GM19238 (cell line): ENCODE measurements around the gene C1QTNF3.
"Not testable (repeated sequence)": the region's sequence is repeated elsewhere in the genome, so short reads cannot be mapped to it uniquely, and the experiment has no call there.

Experiments
- DNase-seq: peaks from one replicate; pipeline ENCODE4 v3.0.0; 2011; ENCODE audit warnings: low spot score; ENCODE audit not compliant: insufficient read length

Gene C1QTNF3

GRCh38 chr5:34043099-34043876 lies at the start of gene C1QTNF3:
Gene C1QTNF3 (minus strand): TSS chr5:34043213. CDS start chr5:34043125, 88 bp downstream.
- DNase-seq, result no peak

- not testable (repeated sequence) for DNase-seq
These were observed 48.0 kb upstream of the C1QTNF3 start for GRCh38 chr5:34091039-34091438.

- not testable (repeated sequence) for DNase-seq
These were observed 46.8 kb upstream of the C1QTNF3 start for GRCh38 chr5:34089802-34090201.

- not testable (repeated sequence) for DNase-seq
These were observed 44.7 kb upstream of the C1QTNF3 start for GRCh38 chr5:34087728-34088127.

- DNase-seq, result not testable (repeated sequence)
These were observed 40.9 kb upstream of the C1QTNF3 start for GRCh38 chr5:34083898-34084297.

- not testable (repeated sequence) for DNase-seq
These were observed 36.5 kb upstream of the C1QTNF3 start for GRCh38 chr5:34079505-34079904.

- DNase-seq, result not testable (repeated sequence)
These were observed 34.6 kb upstream of the C1QTNF3 start for GRCh38 chr5:34077636-34078035.

GRCh38 chr5:34076719-34077364 lies 33.8 kb upstream of the C1QTNF3 start:
- not testable (repeated sequence) for DNase-seq

GRCh38 chr5:34074472-34074871 lies 31.5 kb upstream of the C1QTNF3 start:
- not testable (repeated sequence) for DNase-seq

- not testable (repeated sequence) for DNase-seq
These were observed 31.1 kb upstream of the C1QTNF3 start for GRCh38 chr5:34074071-34074470.

GRCh38 chr5:34070626-34071025 lies 27.6 kb upstream of the C1QTNF3 start:
- DNase-seq, result not testable (repeated sequence)

GRCh38 chr5:34064656-34065055 lies 21.6 kb upstream of the C1QTNF3 start:
- DNase-seq, result no peak

- DNase-seq, result no peak
These were observed 19.4 kb upstream of the C1QTNF3 start for GRCh38 chr5:34062419-34062818.

- DNase-seq, result no peak
These were observed 19.0 kb upstream of the C1QTNF3 start for GRCh38 chr5:34061993-34062392.

GRCh38 chr5:34059977-34060376 lies 17.0 kb upstream of the C1QTNF3 start:
- DNase-seq, result no peak

- no peak for DNase-seq
These were observed 15.5 kb upstream of the C1QTNF3 start for GRCh38 chr5:34058532-34058931.

- no peak for DNase-seq
These were observed 14.6 kb upstream of the C1QTNF3 start for GRCh38 chr5:34057569-34057968.

- DNase-seq, result no peak
These were observed 14.1 kb upstream of the C1QTNF3 start for GRCh38 chr5:34057118-34057517.

GRCh38 chr5:34055667-34056066 lies 12.7 kb upstream of the C1QTNF3 start:
- no peak for DNase-seq

GRCh38 chr5:34054400-34054729 lies 11.4 kb upstream of the C1QTNF3 start:
- no peak for DNase-seq

GRCh38 chr5:34053571-34054399 lies 10.8 kb upstream of the C1QTNF3 start:
- no peak for DNase-seq

- no peak for DNase-seq
These were observed 10.1 kb upstream of the C1QTNF3 start for GRCh38 chr5:34053133-34053532.
